Peyer's patch (tissue), 4 donors: ENCODE data around the gene AHRR.

ENCODE experiments used
- POLR2A ChIP-seq, 2 donors: fragments of 450-650 bp; IDR thresholded peaks; one replicate each; pipeline ENCODE4 v1.5.1; 2017; ENCODE audit warnings: antibody characterized with exemption in 2 of 2, mild to moderate bottlenecking in 2 of 2, moderate library complexity in 2 of 2
- TF ChIP-seq, protein P1 (sequence below), 6 experiments: fragments of 450-650 bp in 4 of 6; fragments of 200-600 bp in 2 of 6; sonication (generic) in 1 of 6; IDR thresholded peaks; one replicate each; pipeline ENCODE4 v1.5.1; 2017 to 2019; ENCODE audit warnings: antibody characterized with exemption in 6 of 6, mild to moderate bottlenecking in 3 of 6, moderate library complexity in 1 of 6

DNA sequence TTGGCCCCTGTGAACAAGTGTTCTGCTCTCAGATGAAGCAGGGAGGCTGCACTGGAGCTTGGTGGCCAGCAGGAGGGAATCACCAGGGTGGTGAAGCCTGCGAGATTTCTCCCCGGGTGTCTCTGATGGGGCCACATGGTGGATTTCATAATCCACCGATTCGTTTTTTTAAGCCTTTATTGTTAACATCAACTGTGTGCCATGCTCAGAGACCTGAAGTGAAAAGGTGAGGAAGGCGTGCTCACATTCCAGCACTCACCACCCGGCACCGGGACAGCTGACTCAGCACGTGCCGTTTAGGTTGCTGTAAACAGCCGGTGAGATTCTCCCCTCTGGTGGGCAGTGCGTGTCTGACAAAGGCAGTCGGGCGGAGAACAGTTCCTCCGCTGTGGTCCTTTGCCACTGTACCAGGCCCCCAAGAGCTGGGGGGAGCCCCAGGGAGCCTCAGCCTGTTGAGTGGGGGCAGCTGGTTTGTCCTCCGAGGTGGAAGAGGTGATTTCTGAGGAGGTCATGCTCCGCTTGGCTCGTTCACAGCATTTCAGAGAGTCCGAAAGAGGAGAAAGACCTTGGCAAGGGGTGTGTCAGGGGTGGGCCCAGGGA, 12.7 kb upstream of the AHRR start:
- TF ChIP-seq, protein P1, sequence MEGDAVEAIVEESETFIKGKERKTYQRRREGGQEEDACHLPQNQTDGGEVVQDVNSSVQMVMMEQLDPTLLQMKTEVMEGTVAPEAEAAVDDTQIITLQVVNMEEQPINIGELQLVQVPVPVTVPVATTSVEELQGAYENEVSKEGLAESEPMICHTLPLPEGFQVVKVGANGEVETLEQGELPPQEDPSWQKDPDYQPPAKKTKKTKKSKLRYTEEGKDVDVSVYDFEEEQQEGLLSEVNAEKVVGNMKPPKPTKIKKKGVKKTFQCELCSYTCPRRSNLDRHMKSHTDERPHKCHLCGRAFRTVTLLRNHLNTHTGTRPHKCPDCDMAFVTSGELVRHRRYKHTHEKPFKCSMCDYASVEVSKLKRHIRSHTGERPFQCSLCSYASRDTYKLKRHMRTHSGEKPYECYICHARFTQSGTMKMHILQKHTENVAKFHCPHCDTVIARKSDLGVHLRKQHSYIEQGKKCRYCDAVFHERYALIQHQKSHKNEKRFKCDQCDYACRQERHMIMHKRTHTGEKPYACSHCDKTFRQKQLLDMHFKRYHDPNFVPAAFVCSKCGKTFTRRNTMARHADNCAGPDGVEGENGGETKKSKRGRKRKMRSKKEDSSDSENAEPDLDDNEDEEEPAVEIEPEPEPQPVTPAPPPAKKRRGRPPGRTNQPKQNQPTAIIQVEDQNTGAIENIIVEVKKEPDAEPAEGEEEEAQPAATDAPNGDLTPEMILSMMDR (IDR thresholded peaks at IDR 0.05), result no peak
- no peak for TF ChIP-seq POLR2A (IDR thresholded peaks at IDR 0.05)
